Heart right ventricle (tissue), 16 donors: ENCODE measurements around the gene DNM3. TPM values are rescaled to one million over a fixed set of nuclear protein-coding genes. Genes with fewer than 3 reads are reported as not detected.

Experiments used
- ATAC-seq, 8 donors: fragments of 200-7000 bp; cut with Tn5 transposase; one replicate each; pipeline ENCODE4 v1.9.1; 2020; ENCODE audit warnings: mild to moderate bottlenecking in 8 of 8, moderate library complexity in 8 of 8, moderate number of reproducible peaks in 1 of 8
- DNase-seq, 2 donors: peaks; one replicate each; pipeline ENCODE4 v3.0.0-alpha.2; 2020
- H3K27ac ChIP-seq, 10 donors: fragments of 200-600 bp; sonication (generic) in 2 of 10; one replicate each; pipeline versions ENCODE4 v1.5.0 to v1.8.0; 2020 to 2022; ENCODE audit warnings: mild to moderate bottlenecking in 3 of 10
- H3K27me3 ChIP-seq, 7 donors: fragments of 200-600 bp; one replicate each; pipeline ENCODE4 v1.8.0; 2021 to 2022; ENCODE audit warnings: mild to moderate bottlenecking in 2 of 7
- H3K36me3 ChIP-seq, 9 donors: fragments of 200-600 bp; sonication (generic) in 1 of 9; one replicate each; pipeline versions ENCODE4 v1.5.0 to v1.8.0; 2020 to 2022; ENCODE audit warnings: mild to moderate bottlenecking in 2 of 9
- H3K4me1 ChIP-seq, 9 donors: fragments of 200-600 bp; sonication (generic) in 1 of 9; one replicate each; pipeline versions ENCODE4 v1.5.0 to v1.8.0; 2020 to 2022; ENCODE audit warnings: mild to moderate bottlenecking in 4 of 9
- H3K4me3 ChIP-seq, 10 donors: fragments of 200-600 bp; sonication (generic) in 2 of 10; one replicate each; pipeline versions ENCODE4 v1.5.0 to v1.8.0; 2020 to 2022; ENCODE audit warnings: mild to moderate bottlenecking in 7 of 10, moderate library complexity in 2 of 10
- H3K9me3 ChIP-seq, 11 donors: fragments of 200-600 bp in 10 of 11; sonication (generic) in 2 of 11; one replicate each; pipeline versions ENCODE4 v1.5.0 to v1.8.0; 2013 to 2022; ENCODE audit warnings: mild to moderate bottlenecking in 2 of 11, control low read depth in 1 of 11, moderate library complexity in 1 of 11
- CTCF ChIP-seq, 9 donors: fragments of 200-600 bp; sonication (generic) in 2 of 9; IDR thresholded peaks; one replicate each; pipeline versions ENCODE4 v1.5.0 to v1.8.0; 2021 to 2022; ENCODE audit warnings: antibody characterized with exemption in 9 of 9, mild to moderate bottlenecking in 5 of 9, moderate library complexity in 1 of 9
- WGBS, 2 donors: extraction: QIAGEN DNeasy Blood & Tissue Kit; methylation state at CpG; one replicate each; pipeline ENCODE4 v1.1.7; 2013; ENCODE audit warnings: inconsistent platforms in 1 of 2; 5-methylcytosine and 5-hydroxymethylcytosine counted together
- intact Hi-C, 10 donors: fragments of 100-400 bp; cut with DNase I; formaldehyde crosslinking; loops; one replicate each; pipeline versions ENCODE4 v1.11.1 to v1.14.2; 2022
- polyA plus RNA-seq, 2 donors: library from polyadenylated mRNA; stranded (reverse); fragments of 200-250 nt; gene quantifications; one replicate each; pipeline ENCODE4 v1.2.3, GENCODE V29; 2013
- total RNA-seq, 10 donors: library from RNA; stranded (reverse); fragmentation: NEBNext Ultra II Directional in 3 of 10; extraction: Animal tissue kit (Norgen Biotek cat#: 25700) in 3 of 10; gene quantifications; one replicate each; pipeline versions ENCODE4 v1.2.1 to v1.2.4, GENCODE V29; 2021 to 2023
- donor health status: Arrhythmogenic right ventricular cardiomyopathy.
- donor health status: ischemic (EF 13 %, LVEDD 7.1; RV severe dilation, severe dysfunction).
- donor health status: healthy with polysubstance abuse.
- donor health status: DM: no; HTN: yes; CAD: no.
- donor health status: DM: no; HTN: no; CAD: no.
- donor health status: ischemic (EF 25% LVEDD 6.9; RV normal size, moderate dysfunction).
- donor health status: ischemic (EF 25% LVEDD 5.7; RV mildly dilated, moderate dysfunction).
- donor health status: healthy.
- donor health status: DM: yes; HTN: yes; CAD: no.
- donor health status: Ischemic cardiomyopathy.
- donor health status: ischemic (EF 35%, LVEDD 5.7; RV mildly dilated, moderate dysfunction).
- donor health status: nonischemic (EF 11% LVEDD 7.7; RV severe dilation, severe dysfunction).
- donor health status: DM: yes; HTN: yes; CAD: no.
- donor health status: PGD.
- donor health status: ischemic (EF 29% LVEDD 5.4; RV normal size, mild dysfunction).
- donor health status: nonischemic (EF 23%, LVEDD 6.1; RV moderate dilation, normal function).

DNM3 gene
- total and polyA plus RNA-seq, 12 donors: 0.77 to 2.8 (median 2.2) TPM

GRCh38 chr1:172391976-172392375 is 550.7 kb downstream of the DNM3 start:
- Histone ChIP-seq H3K36me3 (no peaks in the 10 kb centered on the region), H3K27me3 (no peaks in the 10 kb centered on the region), H3K9me3 (no peaks in the 10 kb centered on the region), H3K4me1 (peaks cover 4 to 59% (median 32%) of the 10 kb centered on the region in 9 donors), H3K27ac (peak overlapping the region in 2 of 10 donors; percentile 78 to 79), H3K4me3 (no peak overlapping the region)
- no peak for DNase-seq
- 94 to 95% methylated on average over 1 of the region's 1 CpG for WGBS, 2 donors
- intact Hi-C loops: loop anchor here in 4 of 10 donors (10.0 kb wide), 3 partner anchors 47 to 247 kb away; no protein-coding TSS in a partner anchor
- no peak for ATAC-seq
- TF ChIP-seq CTCF (IDR thresholded peaks at IDR 0.05): no peak

DNA sequence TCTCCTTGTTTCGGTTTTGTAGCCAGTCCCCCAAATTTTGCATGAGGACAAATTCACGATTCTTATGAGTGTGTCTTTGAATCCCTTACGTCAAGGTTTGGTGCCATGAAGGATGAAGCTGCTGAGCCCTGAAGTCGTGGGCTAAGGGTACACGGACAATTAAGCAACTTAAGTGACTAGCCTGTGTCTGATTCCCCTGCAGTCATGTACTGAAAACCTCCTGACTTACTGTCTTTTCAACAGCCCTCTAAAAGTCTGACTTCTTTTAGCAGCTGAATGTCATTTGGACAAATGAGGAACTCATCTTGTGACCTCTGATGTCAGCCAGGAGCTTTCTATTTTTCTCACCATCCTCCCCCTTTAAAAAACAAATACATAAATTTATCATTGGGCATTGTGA is 552.1 kb downstream of the DNM3 start:
- peaks cover 4 to 73% (median 39%) of the 10 kb centered on the region in 9 donors for H3K4me1 ChIP-seq
- ATAC-seq: peak in 5 of 8 donors; percentile 18 to 38 (median 22)
- intact Hi-C loops: loop anchor here in 4 of 10 donors (10.0 kb wide), 3 partner anchors 49 to 249 kb away; no protein-coding TSS in a partner anchor
- H3K4me3 ChIP-seq: no peak overlapping the region
- H3K27me3 ChIP-seq: no peaks in the 10 kb centered on the region
- 78 to 79% methylated on average over 5 of the region's 5 CpGs for WGBS, 2 donors
- peak overlapping the region in 6 of 10 donors; percentile 46 to 80 (median 64) for H3K27ac ChIP-seq
- H3K36me3 ChIP-seq: no peaks in the 10 kb centered on the region
- no peak for DNase-seq
- TF ChIP-seq CTCF (IDR thresholded peaks at IDR 0.05): no peak
- H3K9me3 ChIP-seq: no peaks in the 10 kb centered on the region

DNA sequence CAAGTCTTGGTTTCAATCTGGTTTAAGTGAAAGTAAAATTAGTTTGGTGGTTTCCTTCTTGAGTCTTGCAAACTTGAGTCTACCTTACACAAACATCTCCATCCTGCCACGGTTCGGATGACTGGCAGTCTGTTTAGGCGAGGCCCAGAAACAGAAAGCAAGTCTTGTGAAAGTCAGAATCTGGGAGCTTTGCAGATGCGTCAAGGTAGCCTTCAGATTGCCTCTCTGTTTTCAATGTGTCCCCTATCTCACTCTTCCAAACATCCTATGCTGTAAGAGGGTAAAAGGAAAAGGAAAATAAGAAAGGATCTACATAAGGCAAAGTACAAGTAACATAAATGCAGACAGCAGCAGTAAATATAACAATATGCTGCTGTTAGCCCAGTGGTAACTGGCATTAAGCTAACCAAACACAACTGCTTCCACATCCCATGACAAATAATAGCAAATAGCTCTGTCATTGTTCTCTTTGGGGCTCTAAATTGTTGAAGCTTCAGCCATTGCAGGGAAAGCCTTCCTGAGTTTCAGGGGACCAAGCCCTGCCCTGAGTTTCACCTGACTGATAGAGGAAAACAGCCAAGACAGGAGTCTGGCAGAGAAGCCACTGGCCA is 552.9 kb downstream of the DNM3 start:
- DNase-seq (no peak), ATAC-seq (no peak)
- H3K27ac ChIP-seq: peak overlapping the region in 7 of 10 donors; percentile 35 to 80 (median 61)
- H3K4me3 ChIP-seq: no peak overlapping the region
- H3K36me3 ChIP-seq: no peaks in the 10 kb centered on the region
- intact Hi-C loops: loop anchor here in 4 of 10 donors (10.0 kb wide), 3 partner anchors 49 to 249 kb away; no protein-coding TSS in a partner anchor
- H3K4me1 ChIP-seq: peaks cover 4 to 82% (median 48%) of the 10 kb centered on the region in 9 donors
- WGBS, 2 donors: 29 to 37% methylated on average over 4 of the region's 4 CpGs
- H3K9me3 ChIP-seq: no peaks in the 10 kb centered on the region
- no peaks in the 10 kb centered on the region for H3K27me3 ChIP-seq
- no peak for TF ChIP-seq CTCF (IDR thresholded peaks at IDR 0.05)

GRCh38 chr1:172394811-172395210 is 553.5 kb downstream of the DNM3 start:
- H3K36me3 ChIP-seq: no peaks in the 10 kb centered on the region
- intact Hi-C loops: loop anchor here in 7 of 10 donors (5.0 to 10.0 kb wide), 7 partner anchors 38 to 303 kb away; no protein-coding TSS in a partner anchor
- peaks cover 4 to 84% (median 48%) of the 10 kb centered on the region in 9 donors for H3K4me1 ChIP-seq
- no peaks in the 10 kb centered on the region for H3K9me3 ChIP-seq
- DNase-seq (no peak), ATAC-seq (no peak)
- WGBS, 2 donors: 91 to 97% methylated on average over 5 of the region's 5 CpGs
- H3K27me3 ChIP-seq: no peaks in the 10 kb centered on the region
- peak overlapping the region in 3 of 10 donors; percentile 67 to 80 (median 72) for H3K27ac ChIP-seq
- no peak overlapping the region for H3K4me3 ChIP-seq
- TF ChIP-seq CTCF (IDR thresholded peaks at IDR 0.05): no peak
